Spleen (tissue), 11 donors: ENCODE data around the gene NEU3. TPM values are rescaled to one million over a fixed set of nuclear protein-coding genes. Genes with fewer than 3 reads are reported as not detected.
"Not testable (repeated sequence)": the region's sequence is repeated elsewhere in the genome, so short reads cannot be mapped to it uniquely, and the experiment has no call there.

Source experiments
- DNase-seq: peaks from one replicate; pipeline ENCODE4 v3.0.0-alpha.2; 2020
- H3K27ac ChIP-seq, 8 donors: fragments of 200-600 bp; sonication (generic) in 7 of 8; 1 replicate in 4 of 8; 2 replicates in 4 of 8; pipeline versions ENCODE4 v1.5.0 to v1.8.0; 2016 to 2021; ENCODE audit warnings: inconsistent platforms in 4 of 8, mild to moderate bottlenecking in 4 of 8, moderate library complexity in 1 of 8
- H3K27me3 ChIP-seq, 7 donors: fragments of 200-600 bp; sonication (generic) in 6 of 7; replicated peaks in 1 of 7; 1 replicate in 4 of 7; 2 replicates in 3 of 7; pipeline versions ENCODE4 v1.5.0 to v1.8.0; 2016 to 2021; ENCODE audit warnings: inconsistent platforms in 3 of 7, mild to moderate bottlenecking in 1 of 7
- H3K36me3 ChIP-seq, 6 donors: fragments of 200-600 bp; sonication (generic) in 5 of 6; 1 replicate in 4 of 6; 2 replicates in 2 of 6; pipeline versions ENCODE4 v1.5.0 to v1.8.0; 2016 to 2021; ENCODE audit warnings: inconsistent platforms in 2 of 6
- H3K4me1 ChIP-seq, 6 donors: fragments of 200-600 bp; sonication (generic) in 5 of 6; 1 replicate in 3 of 6; 2 replicates in 3 of 6; pipeline versions ENCODE4 v1.5.0 to v1.8.0; 2016 to 2021; ENCODE audit warnings: inconsistent platforms in 3 of 6
- H3K4me3 ChIP-seq, 8 donors: fragments of 200-600 bp; sonication (generic) in 7 of 8; 1 replicate in 4 of 8; 2 replicates in 4 of 8; pipeline versions ENCODE4 v1.5.0 to v1.8.0; 2016 to 2021; ENCODE audit warnings: inconsistent platforms in 4 of 8, mild to moderate bottlenecking in 4 of 8, moderate library complexity in 2 of 8
- H3K9me3 ChIP-seq, 8 donors: fragments of 200-600 bp; sonication (generic) in 7 of 8; 1 replicate in 4 of 8; 2 replicates in 4 of 8; pipeline versions ENCODE4 v1.5.0 to v1.8.0; 2016 to 2021; ENCODE audit warnings: inconsistent platforms in 4 of 8
- CTCF ChIP-seq, 11 experiments: fragments of 200-600 bp in 7 of 11; fragments of 450-650 bp in 4 of 11; sonication (generic) in 4 of 11; IDR thresholded peaks in 8 of 11; conservative IDR thresholded peaks in 3 of 11; 1 replicate in 7 of 11; 2 replicates in 4 of 11; pipeline versions ENCODE4 v1.4.0 to v1.8.0; 2016 to 2021; ENCODE audit warnings: antibody characterized with exemption in 11 of 11, inconsistent platforms in 4 of 11, mild to moderate bottlenecking in 1 of 11
- POLR2A ChIP-seq, 3 donors: fragments of 450-650 bp; IDR thresholded peaks; one replicate each; pipeline ENCODE4 v1.5.1; 2017; ENCODE audit warnings: antibody characterized with exemption in 3 of 3, mild to moderate bottlenecking in 1 of 3
- POLR2AphosphoS5 ChIP-seq, 3 donors: sonication (generic); formaldehyde crosslinking; IDR thresholded peaks; one replicate each; pipeline ENCODE4 v1.5.1; 2017; ENCODE audit warnings: antibody characterized with exemption in 3 of 3
- WGBS, 5 donors: extraction: QIAGEN DNeasy Blood & Tissue Kit in 3 of 5; methylation state at CpG; one replicate each; pipeline versions ENCODE4 v1.1.5 to v1.1.7; 2013 to 2018; 5-methylcytosine and 5-hydroxymethylcytosine counted together
- intact Hi-C: fragments of 100-400 bp; cut with DNase I; formaldehyde crosslinking; loops from one replicate; pipeline ENCODE4 v1.15.0; 2023; ENCODE audit warnings: low total_unique reads
- polyA plus RNA-seq, 3 donors: library from polyadenylated mRNA; stranded (reverse); fragments of 200-250 nt; gene quantifications; one replicate each; pipeline ENCODE4 v1.2.1, GENCODE V29; 2013
- total RNA-seq, 7 donors: library from RNA; depleted of rRNA in 3 of 7; stranded (reverse); fragments of >200 nt in 3 of 7; fragmentation: NEBNext Ultra II Directional in 4 of 7; extraction: Animal tissue kit (Norgen Biotek cat#: 25700) in 4 of 7; gene quantifications; one replicate each; pipeline versions ENCODE4 v1.1.0 to v1.2.1, GENCODE V29; 2016 to 2021
- donor health status: healthy with polysubstance abuse.
- donor health status: DM: no; HTN: no; CAD: no; lungs with moderate emphysema.
- donor health status: DM: no; HTN: no; CAD: no.
- donor health status: Bipolar disorder and iron deficiency.
- donor health status: healthy.
- donor health status: DM: no; HTN: no; CAD: no.
- donor health status: DM: yes; HTN: yes; CAD: no.

The NEU3 gene
- total and polyA plus RNA-seq, 10 donors = 2.8 to 14.9 (median 13.3) TPM

- no peaks in the 10 kb centered on the region for H3K27me3 ChIP-seq
- peaks cover 0 to 9% (median 2%) of the 10 kb centered on the region in 8 donors for H3K9me3 ChIP-seq
- 42 to 59% (median 48%) methylated on average over 1 of the region's 1 CpG for WGBS, 5 donors
- no peak for DNase-seq
- H3K4me1 ChIP-seq = no peaks in the 10 kb centered on the region
- intact Hi-C loops = no loop called here
- no peak overlapping the region for H3K27ac ChIP-seq
- H3K4me3 ChIP-seq = no peak overlapping the region
- peaks cover 0 to 51% (median 1%) of the 10 kb centered on the region in 6 donors for H3K36me3 ChIP-seq
- no peak for TF ChIP-seq POLR2AphosphoS5 (IDR thresholded peaks at IDR 0.05)
- no peak for TF ChIP-seq CTCF (IDR thresholded peaks at IDR 0.05 in 8 of 11, conservative IDR thresholded peaks at IDR 0.05 in 3 of 11)
- no peak for TF ChIP-seq POLR2A (IDR thresholded peaks at IDR 0.05)
These were observed 25.4 kb downstream of the NEU3 start for GRCh38 chr11:75014129-75014528.

GRCh38 chr11:75019200-75019599 is 30.5 kb downstream of the NEU3 start:
- peaks cover 0 to 18% (median 4%) of the 10 kb centered on the region in 8 donors for H3K9me3 ChIP-seq
- H3K27ac ChIP-seq, H3K4me3 ChIP-seq, H3K27me3 ChIP-seq, DNase-seq, intact Hi-C loops, H3K4me1 ChIP-seq, H3K36me3 ChIP-seq: not testable (repeated sequence)
- 96 to 100% (median 97%) methylated on average over 3 of the region's 3 CpGs for WGBS, 5 donors

GRCh38 chr11:75020328-75020727 is 31.6 kb downstream of the NEU3 start:
- WGBS, 5 donors = 82 to 92% (median 87%) methylated on average over 5 of the region's 5 CpGs
- intact Hi-C loops = loop anchor here (5.0 to 10.0 kb wide), 2 partner anchors 114 to 232 kb away; no protein-coding TSS in a partner anchor
- not testable (repeated sequence) for DNase-seq, H3K4me1 ChIP-seq, H3K27me3 ChIP-seq, H3K4me3 ChIP-seq, H3K27ac ChIP-seq, H3K36me3 ChIP-seq
- H3K9me3 ChIP-seq = peaks cover 0 to 18% (median 4%) of the 10 kb centered on the region in 8 donors

GRCh38 chr11:75022296-75022695 is 33.6 kb downstream of the NEU3 start:
- Histone ChIP-seq H3K27me3 (no peaks in the 10 kb centered on the region), H3K9me3 (peaks cover 0 to 18% (median 4%) of the 10 kb centered on the region in 8 donors), H3K27ac (no peak overlapping the region), H3K36me3 (no peaks in the 10 kb centered on the region), H3K4me1 (peaks cover 0 to 9% (median 1%) of the 10 kb centered on the region in 6 donors), H3K4me3 (no peak overlapping the region)
- intact Hi-C loops = loop anchor here (5.0 to 10.0 kb wide), 2 partner anchors 113 to 230 kb away; no protein-coding TSS in a partner anchor
- WGBS, 5 donors = 77 to 93% (median 90%) methylated on average over 3 of the region's 3 CpGs
- DNase-seq = no peak
- no peak for TF ChIP-seq POLR2A (IDR thresholded peaks at IDR 0.05)

- H3K27ac ChIP-seq = no peak overlapping the region
- DNase-seq = peak; percentile 89
- no peak overlapping the region for H3K4me3 ChIP-seq
- 55 to 73% (median 62%) methylated on average over 3 to 5 of the region's 5 CpGs for WGBS, 5 donors
- H3K4me1 ChIP-seq = peaks cover 0 to 9% (median 1%) of the 10 kb centered on the region in 6 donors
- peaks cover 0 to 18% (median 4%) of the 10 kb centered on the region in 8 donors for H3K9me3 ChIP-seq
- intact Hi-C loops = loop anchor here (5.0 to 10.0 kb wide), 2 partner anchors 112 to 229 kb away; no protein-coding TSS in a partner anchor
- no peaks in the 10 kb centered on the region for H3K27me3 ChIP-seq
- TF ChIP-seq POLR2A (IDR thresholded peaks at IDR 0.05) = no peak
- TF ChIP-seq CTCF (IDR thresholded peaks at IDR 0.05 in 8 of 11, conservative IDR thresholded peaks at IDR 0.05 in 3 of 11) = peak; percentile 86 to 99 (median 98)
- H3K36me3 ChIP-seq = no peaks in the 10 kb centered on the region
These were observed 34.1 kb downstream of the NEU3 start for GRCh38 chr11:75022759-75023396.
